GM19463 (cell line): ENCODE measurements around the gene SLC22A31.
"Not testable (repeated sequence)": the region's sequence is repeated elsewhere in the genome, so short reads cannot be mapped to it uniquely, and the experiment has no call there.

Experiments
- ATAC-seq: cut with Tn5 transposase; IDR thresholded peaks from one replicate; pipeline ENCODE4 v1.9.1; 2021; ENCODE audit warnings: mild to moderate bottlenecking, moderate library complexity; ENCODE audit not compliant: unreplicated experiment

SLC22A31 gene

DNA sequence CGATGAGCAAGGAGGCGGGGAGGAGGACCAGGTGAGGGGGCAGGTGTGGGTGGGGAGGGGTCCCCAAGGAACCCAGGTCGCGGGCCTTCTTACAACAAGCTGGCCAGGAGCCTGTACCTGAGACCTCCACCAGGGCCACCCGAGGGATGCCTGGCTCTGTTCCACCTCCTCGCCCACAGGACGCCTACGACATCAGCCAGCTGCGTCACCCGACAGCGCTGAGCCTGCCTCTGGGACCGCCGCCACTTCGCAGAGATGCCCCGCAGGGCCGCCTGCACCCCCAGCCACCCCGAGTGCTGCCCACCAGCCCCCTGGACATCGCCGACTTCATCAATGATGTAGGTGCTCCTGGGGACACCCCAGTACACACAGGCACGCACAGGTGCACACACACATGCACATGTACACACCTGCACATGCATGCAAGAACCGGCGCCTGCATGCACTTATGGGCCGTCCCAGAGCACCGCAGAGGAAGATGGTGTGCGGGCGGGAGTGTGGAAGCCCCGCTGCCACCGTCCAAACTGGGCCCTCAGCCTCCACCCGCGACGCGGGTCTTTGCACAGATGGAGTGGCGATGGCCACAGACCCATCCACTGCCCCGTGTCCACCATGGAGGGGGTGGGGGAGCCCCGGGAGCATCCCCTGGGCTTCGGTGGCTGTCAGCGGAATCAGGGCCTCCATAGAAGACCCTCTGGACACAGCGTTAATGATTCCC lies 6.6 kb downstream of the SLC22A31 start:
- ATAC-seq = no peak

DNA sequence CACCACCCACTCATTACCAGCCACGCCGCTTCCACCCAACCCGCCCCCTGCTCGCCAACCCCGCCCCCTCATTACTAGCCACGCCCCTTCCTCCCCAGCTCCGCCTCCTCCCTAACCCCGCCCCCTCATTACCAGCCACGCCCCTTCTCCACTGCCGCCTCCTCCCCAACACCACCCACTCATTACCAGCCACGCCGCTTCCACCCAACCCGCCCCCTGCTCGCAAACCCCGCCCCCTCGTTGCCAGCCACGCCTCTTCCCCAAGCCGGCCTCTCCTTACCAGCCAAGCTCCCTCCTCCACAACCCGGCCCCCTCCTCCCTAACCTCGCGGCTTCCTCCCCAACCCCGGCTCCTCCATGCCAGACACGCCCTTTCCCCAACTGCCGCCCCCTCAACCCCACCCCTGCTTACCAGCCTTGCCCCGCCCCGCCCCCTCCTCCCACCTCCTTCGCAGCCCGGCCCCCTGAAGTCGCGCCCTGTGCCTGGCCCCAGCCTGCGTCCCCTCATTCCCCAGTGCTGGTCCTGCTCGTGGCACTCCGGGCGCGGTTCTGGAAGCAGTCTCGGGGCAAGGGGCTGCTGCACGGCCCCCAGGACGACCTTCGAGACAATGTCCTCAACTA lies 7.3 kb downstream of the SLC22A31 start:
- ATAC-seq = no peak

GRCh38 chr16:89192186-89192955 lies 8.0 kb downstream of the SLC22A31 start:
- ATAC-seq = not testable (repeated sequence)

DNA sequence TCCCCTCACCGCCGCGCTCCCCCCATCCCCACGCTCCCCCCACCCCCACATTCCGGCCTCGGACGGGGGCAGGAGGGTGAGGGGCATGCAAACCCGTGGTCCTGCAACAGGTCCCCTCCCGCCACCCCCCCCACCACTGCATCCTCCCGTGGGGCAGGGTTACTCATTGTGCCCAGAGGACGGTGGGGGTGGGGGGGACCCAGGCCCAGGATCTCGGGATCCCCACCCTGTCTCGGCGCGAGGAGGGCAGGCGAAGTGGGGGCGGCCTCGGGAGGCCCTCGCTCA lies 8.5 kb downstream of the SLC22A31 start:
- ATAC-seq = no peak

DNA sequence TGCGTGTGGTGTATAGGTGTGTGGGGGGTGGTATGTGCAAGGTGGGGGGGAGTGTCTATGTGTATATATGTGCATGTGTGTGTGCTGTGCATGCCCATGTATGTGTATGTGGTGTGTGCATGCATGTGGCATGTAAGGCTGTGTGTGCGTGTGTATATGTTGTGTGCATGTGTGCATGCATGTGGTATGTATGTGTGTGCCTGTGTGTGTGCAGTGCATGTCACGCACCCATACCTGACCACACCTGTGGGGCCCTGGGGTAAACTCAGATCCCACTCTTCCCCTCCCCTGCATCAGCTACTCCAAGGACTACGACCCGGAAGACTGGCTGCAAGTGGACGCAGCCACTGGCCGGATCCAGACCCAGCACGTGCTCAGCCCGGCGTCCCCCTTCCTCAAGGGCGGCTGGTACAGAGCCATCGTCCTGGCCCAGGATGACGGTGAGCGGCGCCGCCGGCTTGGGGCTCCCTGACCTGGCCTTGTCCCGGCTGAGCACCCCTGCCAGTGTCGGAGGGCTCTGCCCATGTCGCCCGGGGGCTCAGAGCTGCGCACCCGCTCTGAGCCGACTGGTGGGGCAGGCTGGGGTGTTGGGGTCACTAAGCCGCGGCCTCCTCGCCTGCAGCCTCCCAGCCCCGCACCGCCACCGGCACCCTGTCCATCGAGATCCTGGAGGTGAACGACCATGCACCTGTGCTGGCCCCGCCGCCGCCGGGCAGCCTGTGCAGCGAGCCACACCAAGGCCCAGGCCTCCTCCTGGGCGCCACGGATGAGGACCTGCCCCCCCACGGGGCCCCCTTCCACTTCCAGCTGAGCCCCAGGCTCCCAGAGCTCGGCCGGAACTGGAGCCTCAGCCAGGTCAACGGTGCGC lies 9.1 kb downstream of the SLC22A31 start:
- ATAC-seq = no peak

DNA sequence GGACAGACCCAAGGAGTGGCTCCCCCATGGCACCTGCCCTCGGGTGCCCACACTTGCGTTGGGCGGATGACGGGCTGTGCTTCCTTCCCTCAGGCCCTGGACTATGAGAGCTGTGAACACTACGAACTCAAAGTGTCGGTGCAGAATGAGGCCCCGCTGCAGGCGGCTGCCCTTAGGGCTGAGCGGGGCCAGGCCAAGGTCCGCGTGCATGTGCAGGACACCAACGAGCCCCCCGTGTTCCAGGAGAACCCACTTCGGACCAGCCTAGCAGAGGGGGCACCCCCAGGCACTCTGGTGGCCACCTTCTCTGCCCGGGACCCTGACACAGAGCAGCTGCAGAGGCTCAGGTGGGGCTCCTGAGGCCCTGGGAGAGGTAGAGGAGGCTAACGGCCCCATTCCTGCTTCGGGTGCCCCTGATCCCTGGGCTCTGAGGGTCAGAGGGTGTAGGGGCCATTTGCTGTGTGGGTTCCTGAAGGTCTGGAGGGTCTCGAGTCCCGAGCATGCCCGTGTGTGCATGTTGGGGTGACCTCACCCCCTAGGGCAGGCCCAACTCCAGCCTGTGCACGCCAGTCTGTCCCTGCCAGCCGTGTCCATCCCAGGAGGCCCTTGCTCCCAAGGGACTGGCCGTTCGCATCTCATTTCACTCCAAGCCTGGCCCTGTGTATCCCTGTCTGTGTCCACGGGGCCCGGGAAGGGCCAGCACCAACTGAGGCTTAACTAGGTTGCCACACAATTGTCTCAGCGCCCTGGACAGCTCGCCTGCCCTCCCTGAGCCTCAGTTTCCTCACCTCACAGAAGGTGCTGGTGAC lies 10.0 kb downstream of the SLC22A31 start:
- ATAC-seq = no peak

GRCh38 chr16:89189358-89190025 lies 10.8 kb downstream of the SLC22A31 start:
- ATAC-seq = no peak

- ATAC-seq = not testable (repeated sequence)
Observed at GRCh38 chr16:89188471-89189357, 11.6 kb downstream of the SLC22A31 start.

DNA sequence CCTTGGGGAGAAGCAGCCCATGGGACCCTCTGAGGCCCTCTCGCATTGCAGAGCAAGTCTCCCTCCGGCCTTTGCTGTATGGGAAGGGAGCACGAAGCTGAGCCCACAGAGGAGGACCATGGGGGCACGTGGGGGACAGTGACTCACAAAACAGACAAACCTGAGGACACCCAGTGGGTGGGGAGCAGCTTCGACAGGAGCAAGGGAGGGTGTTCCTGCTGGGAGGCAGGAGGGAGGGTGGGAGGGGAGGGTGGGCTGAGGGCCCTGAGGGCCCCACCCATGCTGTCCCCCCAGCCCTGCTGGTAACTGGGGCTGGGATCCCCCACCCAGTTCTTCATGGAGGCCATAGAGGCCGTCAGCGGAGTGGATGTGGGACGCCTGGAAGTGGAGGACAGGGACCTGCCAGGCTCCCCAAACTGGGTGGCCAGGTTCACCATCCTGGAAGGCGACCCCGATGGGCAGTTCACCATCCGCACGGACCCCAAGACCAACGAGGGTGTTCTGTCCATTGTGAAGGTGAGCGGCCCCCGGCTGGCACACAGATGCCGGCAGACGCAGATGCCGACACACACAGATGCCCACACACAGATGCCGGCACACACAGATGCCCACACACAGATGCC lies 12.5 kb downstream of the SLC22A31 start:
- no peak for ATAC-seq

DNA sequence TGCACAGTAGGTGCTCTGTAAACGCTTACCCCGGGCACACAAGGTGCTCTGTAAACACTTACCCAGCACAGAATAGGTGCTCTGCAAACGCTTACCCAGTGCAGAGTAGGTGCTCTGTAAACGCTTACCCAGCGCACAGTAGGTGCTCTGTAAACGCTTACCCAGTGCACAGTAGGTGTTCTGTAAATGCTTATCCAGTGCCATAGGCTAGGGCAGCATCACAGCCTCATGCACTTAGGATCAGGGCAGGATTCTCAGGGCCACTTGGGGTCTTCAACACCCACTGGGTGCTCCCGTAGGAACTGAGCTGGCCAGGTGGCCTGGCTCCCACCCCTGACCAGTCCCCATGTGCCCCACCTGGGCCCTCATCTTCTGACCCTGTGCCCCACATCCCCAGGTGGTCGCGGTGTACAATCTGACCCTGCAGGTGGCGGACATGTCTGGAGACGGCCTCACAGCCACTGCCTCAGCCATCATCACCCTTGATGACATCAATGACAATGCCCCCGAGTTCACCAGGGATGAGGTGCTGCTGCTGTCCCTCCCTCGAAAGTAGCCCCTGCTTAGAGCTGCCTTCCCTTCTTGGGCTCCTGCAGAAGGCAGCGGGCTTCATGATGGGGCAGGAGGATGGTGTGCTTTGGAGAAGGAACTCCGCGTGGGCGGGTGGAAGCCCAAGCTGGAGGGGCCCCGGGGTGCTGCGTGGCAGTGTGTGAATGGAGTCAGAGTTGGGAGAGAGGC lies 13.1 kb downstream of the SLC22A31 start:
- no peak for ATAC-seq

DNA sequence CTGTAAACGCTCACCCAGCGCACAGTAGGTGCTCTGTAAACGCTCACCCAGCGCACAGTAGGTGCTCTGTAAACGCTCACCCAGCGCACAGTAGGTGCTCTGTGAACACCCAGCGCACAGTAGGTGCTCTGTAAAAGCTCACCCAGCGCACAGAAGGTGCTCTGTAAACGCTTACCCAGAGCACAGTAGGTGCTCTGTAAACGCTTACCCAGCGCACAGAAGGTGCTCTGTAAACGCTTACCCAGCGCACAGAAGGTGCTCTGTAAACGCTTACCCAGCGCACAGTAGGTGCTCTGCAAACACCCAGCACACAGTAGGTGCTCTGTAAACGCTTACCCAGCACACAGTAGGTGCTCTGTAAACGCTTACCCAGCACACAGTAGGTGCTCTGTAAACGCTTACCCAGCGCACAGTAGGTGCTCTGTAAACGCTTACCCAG lies 13.7 kb downstream of the SLC22A31 start:
- not testable (repeated sequence) for ATAC-seq

DNA sequence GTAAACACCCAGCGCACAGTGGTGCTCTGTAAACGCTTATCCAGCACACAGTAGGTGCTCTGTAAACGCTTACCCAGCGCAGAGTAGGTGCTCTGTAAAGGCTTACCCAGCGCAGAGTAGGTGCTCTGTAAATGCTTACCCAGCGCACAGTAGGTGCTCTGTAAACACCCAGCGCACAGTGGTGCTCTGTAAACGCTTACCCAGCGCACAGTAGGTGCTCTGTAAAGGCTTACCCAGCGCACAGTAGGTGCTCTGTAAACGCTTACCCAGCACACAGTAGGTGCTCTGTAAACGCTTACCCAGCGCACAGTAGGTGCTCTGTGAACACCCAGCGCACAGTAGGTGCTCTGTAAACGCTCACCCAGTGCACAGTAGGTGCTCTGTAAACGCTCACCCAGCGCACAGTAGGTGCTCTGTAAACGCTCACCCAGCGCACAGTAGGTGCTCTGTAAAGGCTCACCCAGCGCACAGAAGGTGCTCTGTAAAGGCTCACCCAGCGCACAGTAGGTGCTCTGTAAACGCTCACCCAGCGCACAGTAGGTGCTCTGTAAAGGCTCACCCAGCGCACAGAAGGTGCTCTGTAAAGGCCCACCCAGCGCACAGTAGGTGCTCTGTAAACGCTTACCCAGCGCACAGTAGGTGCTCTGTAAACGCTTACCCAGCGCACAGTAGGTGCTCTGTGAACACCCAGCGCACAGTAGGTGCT lies 14.3 kb downstream of the SLC22A31 start:
- ATAC-seq = not testable (repeated sequence)

GRCh38 chr16:89184933-89185794 lies 15.2 kb downstream of the SLC22A31 start:
- no peak for ATAC-seq

DNA sequence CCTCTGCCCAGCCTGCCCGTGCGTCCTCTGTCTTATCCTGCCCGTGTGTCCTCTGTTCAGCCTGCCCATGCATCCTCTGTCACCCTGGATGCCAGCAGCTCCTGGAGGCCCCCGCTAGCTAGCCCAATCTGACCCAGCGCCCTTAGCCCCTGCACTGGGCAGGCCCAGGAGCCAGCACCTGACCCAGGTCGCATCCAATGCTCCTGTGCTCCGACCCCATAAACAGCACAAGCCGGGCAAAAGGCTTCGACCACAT lies 15.7 kb downstream of the SLC22A31 start:
- no peak for ATAC-seq

GRCh38 chr16:89183975-89184676 lies 16.2 kb downstream of the SLC22A31 start:
- ATAC-seq = no peak

DNA sequence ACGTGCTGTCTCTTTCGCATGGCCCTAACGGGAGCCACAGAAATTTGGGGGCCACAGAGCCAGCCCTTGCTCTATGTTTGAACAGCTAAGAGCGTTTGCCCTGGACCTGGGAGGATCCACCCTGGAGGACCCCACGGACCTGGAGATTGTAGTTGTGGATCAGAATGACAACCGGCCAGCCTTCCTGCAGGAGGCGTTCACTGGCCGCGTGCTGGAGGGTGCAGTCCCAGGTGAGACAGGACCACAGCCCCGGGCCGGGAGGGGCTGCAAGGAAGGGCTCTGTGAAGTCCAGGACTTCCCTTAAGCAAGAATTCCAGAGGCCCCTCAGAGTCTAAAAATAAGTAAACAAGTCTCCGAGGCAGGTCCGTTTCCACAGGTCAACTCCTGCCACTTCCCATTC lies 16.9 kb downstream of the SLC22A31 start:
- no peak for ATAC-seq
